Stimulated activated CD8-positive, alpha-beta memory T cell treated with anti-CD3 and anti-CD28 coated beads, Interleukin-15, amount 100 ng/mL, for 1 hour (primary cell): ENCODE measurements around the gene C6orf47.
"Not testable (repeated sequence)": the region's sequence is repeated elsewhere in the genome, so short reads cannot be mapped to it uniquely, and the experiment has no call there.

Experiments used
- DNase-seq: peaks from one replicate; pipeline ENCODE4 v3.0.0-alpha.2; 2020; ENCODE audit warnings: low read depth

C6orf47 gene, protein sequence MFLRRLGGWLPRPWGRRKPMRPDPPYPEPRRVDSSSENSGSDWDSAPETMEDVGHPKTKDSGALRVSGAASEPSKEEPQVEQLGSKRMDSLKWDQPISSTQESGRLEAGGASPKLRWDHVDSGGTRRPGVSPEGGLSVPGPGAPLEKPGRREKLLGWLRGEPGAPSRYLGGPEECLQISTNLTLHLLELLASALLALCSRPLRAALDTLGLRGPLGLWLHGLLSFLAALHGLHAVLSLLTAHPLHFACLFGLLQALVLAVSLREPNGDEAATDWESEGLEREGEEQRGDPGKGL

GRCh38 chr6:31660381-31661261, at the start of gene C6orf47:
C6orf47 (minus strand) TSS chr6:31660778; CDS start chr6:31659947, 831 bp downstream.
- peak; percentile 56 for DNase-seq

DNA sequence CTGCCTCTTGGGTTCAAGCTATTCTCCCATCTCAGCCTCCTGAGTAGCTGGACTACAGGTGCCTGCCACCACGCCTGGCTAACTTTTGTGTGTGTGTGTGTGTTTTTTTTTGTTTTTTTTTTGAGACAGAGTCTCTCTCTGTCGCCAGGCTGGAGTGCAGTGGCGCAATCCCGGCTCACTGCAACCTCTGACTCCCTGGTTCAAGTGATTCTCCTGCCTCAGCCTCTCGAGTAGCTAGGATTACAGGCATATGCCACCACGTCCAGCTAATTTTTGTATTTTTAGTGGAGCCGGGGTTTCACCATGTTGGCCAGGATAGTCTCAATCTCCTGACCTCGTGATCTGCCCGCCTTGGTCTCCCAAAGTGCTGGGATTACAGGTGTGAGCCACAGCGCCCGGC, 48.6 kb upstream of the C6orf47 start:
- DNase-seq = not testable (repeated sequence)

DNA sequence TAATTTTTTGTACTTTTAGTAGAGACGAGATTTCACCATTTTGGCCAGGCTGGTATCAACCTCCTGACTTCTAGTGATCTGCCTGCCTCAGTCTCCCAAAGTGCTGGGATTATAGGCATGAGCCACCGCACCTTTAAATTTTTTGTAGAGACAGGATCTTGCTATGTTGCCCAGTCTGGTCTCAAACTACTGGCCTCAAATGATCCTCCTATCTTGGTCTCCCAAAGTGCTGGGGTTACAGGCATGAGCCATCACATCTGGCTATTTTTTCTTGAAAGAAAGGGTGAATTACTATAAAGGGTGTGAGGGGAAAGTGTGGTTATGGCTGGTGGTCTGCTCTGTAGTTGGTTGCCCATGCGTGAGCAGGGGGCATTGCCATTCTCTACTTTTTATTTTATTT, 47.6 kb upstream of the C6orf47 start:
- no peak for DNase-seq

GRCh38 chr6:31707701-31708100, 47.1 kb upstream of the C6orf47 start:
- no peak for DNase-seq

DNA sequence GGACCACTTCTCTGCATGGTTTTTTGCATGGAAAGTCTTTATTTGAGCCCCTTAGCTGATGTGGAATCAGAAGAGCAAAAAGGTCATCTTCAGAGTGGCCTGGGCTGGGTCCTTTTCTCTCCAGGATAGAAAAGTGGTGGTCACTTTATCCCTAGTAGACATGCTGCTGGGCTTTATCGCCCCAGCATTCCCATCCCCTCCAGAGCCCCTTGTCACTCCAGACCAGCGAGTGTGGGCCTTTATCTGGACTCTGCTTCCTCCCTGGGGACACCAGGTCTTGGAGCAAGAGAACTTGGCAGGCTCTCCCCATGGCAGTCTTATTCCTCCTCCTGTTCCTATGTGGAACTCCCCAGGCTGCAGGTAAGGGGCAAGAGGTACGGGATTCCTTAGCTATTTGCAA, 46.0 kb upstream of the C6orf47 start, which contains the start of gene LY6G6F:
Gene LY6G6F (plus strand): TSS at position 268 of the 400 bp plus-strand sequence. CDS start 41 bp downstream, at position 309.
- no peak for DNase-seq

DNA sequence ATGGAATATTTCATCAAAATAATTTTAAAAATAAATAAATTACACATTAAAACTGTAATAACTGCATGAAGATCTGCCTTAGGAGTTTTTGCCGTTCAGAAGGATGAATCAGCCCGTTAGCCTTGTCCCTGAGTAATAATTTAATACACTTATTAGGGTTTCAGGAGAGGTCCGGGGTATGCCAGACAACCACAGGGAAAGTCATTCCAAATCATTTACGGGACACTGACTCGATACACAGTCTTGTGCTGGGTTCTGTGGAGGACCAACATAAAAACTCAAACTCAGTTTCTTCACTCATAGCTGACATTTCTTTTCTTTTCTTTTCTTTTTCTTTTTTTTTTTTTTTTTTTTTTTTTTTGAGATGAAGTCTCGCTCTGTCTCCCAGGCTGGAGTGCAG, 45.4 kb upstream of the C6orf47 start:
- DNase-seq = no peak

- peak; percentile 95 for DNase-seq
Observed at GRCh38 chr6:31702819-31703716, 42.5 kb upstream of the C6orf47 start, which contains the start of gene ABHD16A. ABHD16A (minus strand) TSS chr6:31703324; CDS start chr6:31703281, 43 bp downstream.

GRCh38 chr6:31702405-31702818, 41.8 kb upstream of the C6orf47 start:
- no peak for DNase-seq

DNA sequence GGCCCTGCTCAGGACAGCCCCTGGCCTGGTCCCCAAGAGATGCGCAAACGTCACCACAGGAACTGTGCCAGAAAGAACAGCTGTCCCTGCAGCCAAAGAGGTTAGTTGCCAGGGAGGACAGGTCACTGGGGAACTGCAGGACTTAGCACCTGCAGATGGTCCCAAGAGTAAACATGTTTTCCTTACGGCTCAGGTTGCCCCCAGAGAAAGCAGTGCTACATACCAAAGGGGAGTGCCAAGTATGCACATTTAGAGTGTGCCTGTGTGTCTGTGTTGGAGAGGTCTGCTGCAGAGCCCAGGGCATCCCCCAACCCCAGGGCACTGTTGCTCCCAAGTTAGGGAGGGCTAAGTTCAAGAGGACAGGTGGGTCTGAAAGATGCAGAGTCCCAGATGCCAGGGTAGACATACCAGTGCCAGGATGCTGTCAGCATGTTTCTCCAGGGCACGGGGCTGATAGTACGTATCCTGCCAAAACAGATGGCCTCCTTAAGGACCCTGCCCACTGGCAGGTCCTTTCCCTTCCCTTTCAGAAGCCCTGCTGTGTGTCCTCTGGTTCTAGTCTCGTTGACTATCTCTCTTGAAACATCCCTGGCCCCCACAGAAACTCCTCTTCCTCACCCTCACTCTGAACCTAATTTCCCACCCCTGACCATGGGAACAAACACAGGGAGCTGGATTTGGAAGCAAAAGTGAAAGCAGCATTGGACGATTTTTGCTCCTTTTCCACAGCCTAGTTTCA, 41.3 kb upstream of the C6orf47 start:
- DNase-seq = no peak

DNA sequence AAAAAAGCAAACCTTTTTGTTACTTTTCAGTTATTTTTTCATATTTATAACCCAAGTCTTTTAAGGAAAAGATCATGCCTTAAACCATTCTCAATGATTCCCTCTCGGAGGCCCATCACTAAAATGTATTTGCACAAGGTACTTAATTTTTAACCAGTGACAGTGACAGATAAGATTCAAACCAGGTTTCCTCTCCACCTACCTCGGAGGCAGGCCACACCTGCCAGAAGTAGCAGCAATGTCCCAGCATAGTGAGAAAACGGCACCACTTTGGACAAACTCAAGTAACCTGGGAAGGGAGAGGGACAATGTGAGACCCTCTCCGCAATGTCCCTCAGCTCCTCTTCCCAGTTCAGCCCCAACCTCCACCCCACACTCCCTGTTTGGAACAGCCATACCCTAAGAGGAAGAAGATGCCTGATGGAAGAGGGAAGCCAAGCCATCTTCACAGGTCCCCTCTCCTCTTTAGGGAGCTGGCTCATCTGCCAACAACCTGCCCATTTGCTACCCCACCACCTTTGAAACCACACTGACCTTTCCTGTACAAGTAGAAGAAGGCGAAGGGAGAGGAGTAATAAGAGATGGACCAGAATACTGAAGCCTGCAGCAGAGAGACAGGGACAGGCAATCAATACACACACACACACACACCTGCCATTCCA, 40.3 kb upstream of the C6orf47 start:
- no peak for DNase-seq

GRCh38 chr6:31697555-31697954, 37.0 kb upstream of the C6orf47 start:
- no peak for DNase-seq

DNA sequence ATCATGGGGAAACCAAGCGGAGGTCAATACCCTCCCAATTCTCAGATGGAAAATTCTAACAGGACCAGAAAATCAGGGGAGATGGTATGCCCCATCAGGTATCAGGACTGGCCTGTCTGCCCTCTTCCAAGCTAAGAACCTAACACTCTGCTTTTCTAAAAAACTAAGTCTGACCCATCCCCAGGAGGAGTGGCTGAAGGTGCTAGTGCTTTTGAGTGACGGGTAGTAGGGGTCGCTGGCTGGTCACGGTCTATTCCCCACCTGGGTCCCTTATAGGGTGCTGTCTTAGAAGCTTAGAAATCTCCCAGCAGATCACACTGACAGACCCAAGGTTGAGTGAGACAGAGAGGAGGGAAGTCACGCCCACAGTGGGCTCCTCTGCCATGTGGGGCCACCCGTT, 33.0 kb upstream of the C6orf47 start:
- DNase-seq = no peak

- no peak for DNase-seq
Observed at GRCh38 chr6:31692886-31693285, 32.3 kb upstream of the C6orf47 start.

- DNase-seq = no peak
Observed at GRCh38 chr6:31692353-31692752, 31.8 kb upstream of the C6orf47 start.

GRCh38 chr6:31691564-31692108, 31.1 kb upstream of the C6orf47 start:
- DNase-seq = no peak

DNA sequence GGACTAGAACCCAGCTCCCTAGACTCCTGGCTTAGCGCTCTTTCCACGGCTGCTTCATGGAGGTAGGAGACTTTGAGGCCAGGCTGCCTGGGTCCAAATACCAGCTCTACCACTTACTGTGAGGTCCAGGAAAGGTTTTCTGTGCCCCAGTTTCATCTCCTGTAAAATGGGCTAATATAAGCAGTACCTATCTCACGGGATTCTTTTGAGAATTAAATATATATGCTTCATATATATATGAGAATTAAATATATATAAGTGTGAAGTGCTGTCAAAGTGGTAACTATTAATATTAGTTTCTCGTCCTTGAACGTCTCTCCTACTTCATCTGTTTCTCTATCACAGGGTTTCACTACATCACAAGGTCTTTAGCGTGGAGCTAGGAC, 30.5 kb upstream of the C6orf47 start:
- DNase-seq = no peak

DNA sequence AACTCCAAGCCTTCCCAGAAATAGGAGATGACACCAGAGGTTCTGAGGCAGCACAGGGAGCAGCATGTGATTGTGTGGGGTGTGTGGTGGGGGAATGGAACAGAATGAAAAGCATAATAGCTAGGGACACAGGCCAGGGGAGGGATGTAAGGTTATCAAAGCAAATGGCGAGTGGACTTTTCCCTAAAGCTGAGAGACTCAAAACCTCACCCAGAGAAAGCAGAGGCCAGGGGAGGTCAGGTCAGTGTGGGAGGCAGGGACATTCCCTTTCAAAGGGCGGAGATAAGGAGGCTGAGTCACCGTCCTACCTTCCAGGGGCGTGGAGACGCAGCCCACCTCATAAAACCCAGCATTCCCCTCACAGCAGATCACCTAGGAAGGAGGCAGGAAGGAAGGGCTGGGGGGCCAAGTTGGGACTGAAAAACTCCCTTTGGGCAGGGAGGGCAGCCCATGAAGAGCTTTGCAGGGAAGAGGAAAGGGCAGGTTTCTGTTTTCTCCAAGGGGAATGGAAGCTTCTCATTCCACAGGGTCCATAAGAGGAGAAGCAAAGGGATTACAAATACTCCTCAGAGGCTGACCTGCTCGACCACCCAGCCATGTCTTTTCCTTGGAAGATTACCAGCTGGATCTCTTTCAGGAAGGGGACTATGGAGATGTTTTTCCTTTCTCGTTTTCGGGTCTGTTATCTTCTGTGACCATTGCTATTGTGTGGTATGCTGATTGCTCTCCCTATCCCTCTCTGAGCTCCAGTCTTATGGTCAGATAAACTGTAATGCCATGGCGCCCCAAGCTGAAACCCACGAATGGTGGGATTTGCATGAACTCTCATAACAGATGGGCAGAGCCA, 29.9 kb upstream of the C6orf47 start:
- DNase-seq = no peak

- no peak for DNase-seq
Observed at GRCh38 chr6:31689249-31690110, 28.9 kb upstream of the C6orf47 start.
